Activated CD4-positive, alpha-beta T cell treated with anti-CD3 and anti-CD28 coated beads for 36 hours (primary cell): Measurements from ENCODE around the gene MED12L. TPM values are rescaled to one million over a fixed set of nuclear protein-coding genes. Genes with fewer than 3 reads are reported as not detected.

Experiments
- ATAC-seq: fragments of 200-7000 bp; cut with Tn5 transposase; one replicate; pipeline ENCODE4 v1.10.0; 2021; ENCODE audit warnings: mild to moderate bottlenecking, moderate library complexity
- CTCF ChIA-PET: fragments of 350-600 bp; sonication (Branson Sonifier 250); formaldehyde crosslinking; loops from one replicate; lab custom pipeline; 2021; ENCODE audit warnings: antibody characterized with exemption; lab: Charles Lee
- POLR2A ChIA-PET: fragments of 350-600 bp; sonication (Branson Sonifier 250); formaldehyde crosslinking; loops from one replicate; lab custom pipeline; 2021; ENCODE audit warnings: antibody characterized with exemption, inconsistent platforms; lab: Charles Lee
- DNase-seq: peaks from one replicate; pipeline ENCODE4 v3.0.0-alpha.2; 2020
- H3K27ac Mint-ChIP-seq: one replicate; pipeline ENCODE4 v1.8.0; 2021; ENCODE audit warnings: mixed read lengths
- H3K27me3 Mint-ChIP-seq: one replicate; pipeline ENCODE4 v1.8.0; 2021; ENCODE audit warnings: mixed read lengths
- H3K36me3 Mint-ChIP-seq: one replicate; pipeline ENCODE4 v1.8.0; 2021; ENCODE audit warnings: low read depth, mixed read lengths
- H3K4me1 Mint-ChIP-seq: one replicate; pipeline ENCODE4 v1.8.0; 2021; ENCODE audit warnings: mixed read lengths
- H3K4me3 Mint-ChIP-seq: one replicate; pipeline ENCODE4 v1.8.0; 2021; ENCODE audit warnings: mild to moderate bottlenecking, moderate library complexity, mixed read lengths
- H3K9me3 Mint-ChIP-seq: one replicate; pipeline ENCODE4 v1.8.0; 2021; ENCODE audit warnings: low read depth, mixed read lengths
- intact Hi-C, 2 experiments: fragments of 100-400 bp; cut with DNase I in 1 of 2; cut with micrococcal nuclease in 1 of 2; formaldehyde crosslinking; loops; one replicate each; pipeline versions ENCODE4 v1.14.2 to v1.15.1; 2022 to 2024; cut with DNase I, micrococcal nuclease
- total RNA-seq, 2 experiments: library from RNA; stranded (reverse); gene quantifications; one replicate each; pipeline ENCODE4 v1.2.3, GENCODE V29; 2021

The MED12L gene
- total RNA-seq, 2 experiments from 2014 or later = 2.4 to 3.0 TPM

DNA sequence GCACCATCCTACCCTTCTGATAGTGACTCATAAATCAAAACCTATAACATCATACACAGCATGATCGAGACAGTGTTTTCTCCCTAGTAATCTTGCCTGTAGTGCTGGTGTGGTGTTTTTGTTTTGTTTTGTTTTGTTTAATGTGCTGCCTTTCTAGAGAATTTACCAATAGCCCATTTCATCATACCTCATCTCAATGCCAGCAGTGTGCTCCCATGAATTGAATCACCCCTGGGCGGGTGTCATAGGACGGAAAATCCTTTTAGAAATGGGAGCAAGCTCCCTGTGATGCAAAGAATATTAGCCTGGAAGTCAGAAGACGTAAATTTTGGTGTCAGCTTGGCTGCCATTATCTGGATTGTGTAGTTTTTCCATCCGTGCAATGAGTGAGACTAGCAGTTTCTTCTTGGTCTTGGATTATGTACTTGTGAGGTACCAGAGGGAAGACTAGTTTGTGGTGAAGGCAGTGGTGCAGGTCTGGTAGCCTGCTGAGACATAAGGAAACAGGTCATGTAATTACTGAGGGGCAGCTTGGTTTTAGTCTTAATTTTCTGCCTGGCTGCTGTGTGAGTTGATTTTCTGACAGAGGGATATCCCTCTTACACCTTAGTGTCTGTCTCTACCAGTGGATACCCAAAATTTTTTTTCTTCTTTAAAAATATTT lies 345.5 kb downstream of the MED12L start:
- CTCF ChIA-PET = interaction anchor here (0.6 to 0.8 kb wide), 3 partner anchors 8 to 345 kb away, joined by 3 read pairs; no protein-coding TSS in a partner anchor
- POLR2A ChIA-PET = interaction anchor here (0.6 kb wide), 1 partner anchor 875 kb away, joined by 3 read pairs; no protein-coding TSS in a partner anchor
- no peaks in the 10 kb centered on the region for H3K27me3 Mint-ChIP-seq
- no peak overlapping the region for H3K27ac Mint-ChIP-seq
- no peaks in the 10 kb centered on the region for H3K9me3 Mint-ChIP-seq
- intact Hi-C loops = no loop called here
- no peak overlapping the region for H3K4me3 Mint-ChIP-seq
- H3K4me1 Mint-ChIP-seq = no peaks in the 10 kb centered on the region
- no peaks in the 10 kb centered on the region for H3K36me3 Mint-ChIP-seq
- DNase-seq = no peak
- no peak for ATAC-seq

DNA sequence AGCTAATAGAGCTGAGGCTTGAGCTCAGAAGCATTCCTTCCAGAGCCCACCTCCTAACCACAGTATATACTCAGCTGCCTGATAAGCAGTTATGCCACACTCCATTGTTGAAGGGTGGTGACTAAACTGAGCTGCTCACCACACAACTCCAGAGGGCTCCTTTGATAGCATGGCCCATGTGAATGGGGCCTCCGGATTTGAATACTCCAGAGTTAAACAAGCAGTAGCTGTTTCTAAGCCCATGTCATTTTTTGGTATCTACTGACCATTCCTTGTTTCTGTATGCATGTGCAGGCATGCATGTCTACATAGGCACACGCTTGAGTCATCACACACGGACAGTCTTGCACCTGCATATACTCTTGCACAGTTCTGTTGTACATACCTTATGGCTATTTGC lies 346.5 kb downstream of the MED12L start:
- no peaks in the 10 kb centered on the region for H3K36me3 Mint-ChIP-seq
- intact Hi-C loops = no loop called here
- H3K4me1 Mint-ChIP-seq = no peaks in the 10 kb centered on the region

DNA sequence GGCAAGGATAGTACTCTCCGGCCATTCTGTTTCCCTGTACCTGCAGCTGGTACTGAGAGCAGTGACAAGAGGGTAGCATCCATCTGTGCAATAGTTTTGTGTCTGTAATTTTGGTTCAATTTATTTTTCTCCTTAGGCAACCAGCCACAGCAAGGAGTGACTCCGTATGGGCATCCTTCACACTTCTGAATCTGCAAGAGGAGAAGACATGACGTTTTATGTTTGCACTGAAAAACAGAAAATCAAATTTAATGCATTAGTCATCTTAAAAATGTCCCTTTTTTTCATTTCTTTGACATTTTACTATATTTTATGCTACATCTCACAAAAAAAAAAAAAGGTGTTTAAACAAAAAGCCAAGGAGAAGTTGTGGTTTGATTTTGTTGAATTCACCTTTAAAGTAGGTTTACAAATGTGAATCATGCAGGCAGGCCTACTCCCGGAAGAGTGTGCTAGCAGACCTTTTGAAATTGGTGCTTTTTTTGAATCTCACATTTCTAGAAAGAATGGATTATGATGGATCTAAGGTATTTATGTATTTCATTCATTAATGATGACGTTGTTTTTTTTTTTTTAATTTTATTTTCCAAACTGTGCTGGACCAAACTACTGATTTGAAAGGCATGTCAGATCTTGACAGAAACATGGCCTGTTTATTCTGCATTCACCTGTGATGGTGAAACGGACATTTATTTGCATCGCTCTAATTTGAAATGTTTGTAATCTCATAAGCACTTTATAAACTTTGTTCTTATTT lies 347.3 kb downstream of the MED12L start:
- Mint-ChIP-seq H3K27me3 (no peaks in the 10 kb centered on the region), H3K4me3 (no peak overlapping the region), H3K4me1 (no peaks in the 10 kb centered on the region), H3K27ac (no peak overlapping the region), H3K9me3 (no peaks in the 10 kb centered on the region), H3K36me3 (no peaks in the 10 kb centered on the region)
- CTCF ChIA-PET = no interaction called here
- ATAC-seq (no peak), DNase-seq (no peak)
- POLR2A ChIA-PET = no interaction called here
- intact Hi-C loops = no loop called here

More for the DNA sequence above, 346.5 kb downstream of the MED12L start:
- ChIA-PET CTCF (no interaction called here), POLR2A (no interaction called here)
- Mint-ChIP-seq H3K27ac (no peak overlapping the region), H3K27me3 (no peaks in the 10 kb centered on the region), H3K9me3 (no peaks in the 10 kb centered on the region), H3K4me3 (no peak overlapping the region)
- DNase-seq (no peak), ATAC-seq (no peak)

DNA sequence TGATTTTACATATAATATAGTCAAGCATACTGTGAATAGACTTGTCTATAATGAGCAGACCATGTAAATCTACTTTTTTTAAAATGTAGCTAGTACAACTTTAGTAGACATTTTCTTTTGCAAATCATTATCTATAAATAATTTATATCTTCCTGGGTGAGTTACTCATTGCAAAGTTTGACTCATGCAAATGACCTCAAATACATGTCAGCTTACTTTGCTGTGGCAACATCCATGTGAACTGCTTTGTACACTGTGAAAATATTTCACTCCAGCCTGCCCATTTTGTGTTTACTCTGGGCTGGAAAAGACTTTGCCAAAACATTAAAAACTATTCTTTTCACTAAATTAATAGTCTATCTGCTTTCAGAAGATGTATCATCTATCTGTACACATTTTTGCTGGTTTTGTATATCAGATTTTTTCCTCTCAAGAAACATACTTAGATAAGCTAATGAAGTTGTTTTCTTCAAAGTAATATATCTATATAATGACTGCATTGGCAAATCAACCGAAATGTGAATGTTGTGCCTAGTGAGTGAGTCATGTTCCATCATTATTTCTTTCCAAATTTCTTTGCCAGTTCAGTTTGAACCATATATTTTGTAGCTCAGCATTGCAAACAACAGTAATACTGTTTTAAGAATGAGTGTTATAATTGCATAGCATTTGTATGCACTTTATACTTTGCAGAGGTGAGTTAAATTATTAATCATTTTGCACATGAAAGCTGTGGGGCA lies 348.9 kb downstream of the MED12L start:
- Mint-ChIP-seq H3K4me3 (no peak overlapping the region), H3K27ac (no peak overlapping the region), H3K4me1 (no peaks in the 10 kb centered on the region), H3K36me3 (no peaks in the 10 kb centered on the region), H3K9me3 (no peaks in the 10 kb centered on the region), H3K27me3 (no peaks in the 10 kb centered on the region)
- DNase-seq (no peak), ATAC-seq (no peak)
- ChIA-PET CTCF (interaction anchor here (0.7 to 2.0 kb wide), 4 partner anchors 9 to 404 kb away, joined by 3 to 6 read pairs (median 5); no protein-coding TSS in a partner anchor), POLR2A (no interaction called here)
- intact Hi-C loops = no loop called here

DNA sequence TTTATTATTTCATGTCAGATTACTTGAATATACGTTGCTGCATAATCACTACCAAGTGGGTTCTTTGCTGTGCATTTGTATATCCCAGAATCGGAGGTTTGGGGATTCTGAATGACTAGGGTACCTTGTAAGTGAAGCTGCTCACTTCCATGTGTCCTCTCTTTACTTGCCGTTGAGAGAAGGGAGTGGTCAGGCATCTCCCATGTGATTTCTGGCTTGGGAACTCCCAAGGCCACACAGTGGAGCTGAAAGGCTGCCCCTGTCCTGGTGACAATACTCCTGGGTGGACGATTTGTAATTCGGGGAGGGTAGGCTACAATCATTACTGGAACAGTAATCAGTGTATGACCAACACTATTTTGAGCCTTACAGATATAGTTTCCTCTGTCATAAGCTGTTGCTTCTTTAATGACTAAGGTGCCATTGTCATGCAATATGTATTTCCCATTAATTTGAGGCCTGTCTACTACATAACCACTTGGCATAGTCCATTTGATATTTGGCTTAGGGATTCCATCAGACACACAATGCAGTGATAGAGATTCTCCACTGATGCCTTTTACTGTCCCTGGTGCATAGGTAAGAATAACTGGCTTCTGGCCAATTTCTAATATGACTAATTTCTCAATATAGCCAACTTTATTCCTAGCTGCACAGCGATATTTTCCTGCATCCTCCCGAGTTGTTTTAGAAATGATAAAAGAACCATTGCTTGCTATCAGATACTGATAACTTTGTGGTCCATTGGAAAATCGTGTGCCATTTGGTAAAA lies 351.4 kb downstream of the MED12L start:
- DNase-seq (no peak), ATAC-seq (no peak)
- Mint-ChIP-seq H3K4me1 (no peaks in the 10 kb centered on the region), H3K36me3 (no peaks in the 10 kb centered on the region), H3K4me3 (no peak overlapping the region), H3K27ac (no peak overlapping the region), H3K27me3 (no peaks in the 10 kb centered on the region), H3K9me3 (no peaks in the 10 kb centered on the region)
- POLR2A ChIA-PET = no interaction called here
- CTCF ChIA-PET = interaction anchor here (0.7 to 5.1 kb wide), 4 partner anchors 10 to 401 kb away, joined by 3 to 42 read pairs (median 6); no protein-coding TSS in a partner anchor
- intact Hi-C loops = loop anchor here in 1 of 2 experiments (5.0 kb wide), 1 partner anchor 145 kb away; no protein-coding TSS in a partner anchor

DNA sequence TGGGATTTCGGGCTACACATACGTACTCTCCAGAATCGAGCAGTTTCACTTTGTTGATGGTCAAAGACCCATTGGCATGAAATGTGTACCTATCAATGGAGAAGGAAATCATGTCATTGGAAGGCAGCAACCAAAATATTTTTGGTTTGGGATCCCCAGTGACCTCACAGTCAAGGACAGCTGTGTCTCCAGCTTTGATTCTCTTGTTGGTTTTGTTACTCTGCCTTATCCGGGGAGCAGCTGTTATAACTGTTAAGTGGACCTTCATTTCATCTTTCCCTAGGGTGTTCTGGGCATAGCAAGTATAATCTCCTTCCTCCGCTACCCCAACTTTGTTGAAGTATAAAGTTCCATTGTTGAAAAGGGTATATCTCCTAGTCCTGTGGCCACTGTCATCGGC lies 352.4 kb downstream of the MED12L start:
- Mint-ChIP-seq H3K27me3 (no peaks in the 10 kb centered on the region), H3K36me3 (no peaks in the 10 kb centered on the region), H3K27ac (no peak overlapping the region), H3K4me1 (no peaks in the 10 kb centered on the region), H3K9me3 (no peaks in the 10 kb centered on the region), H3K4me3 (no peak overlapping the region)
- POLR2A ChIA-PET = no interaction called here
- intact Hi-C loops = loop anchor here (2.0 to 5.0 kb wide), 2 partner anchors 146 to 481 kb away; no protein-coding TSS in a partner anchor
- DNase-seq (no peak), ATAC-seq (no peak)
- CTCF ChIA-PET = interaction anchor here (0.7 to 5.1 kb wide), 5 partner anchors 12 to 400 kb away, joined by 3 to 42 read pairs (median 5); partner anchors contain the start of gene IGSF10

DNA sequence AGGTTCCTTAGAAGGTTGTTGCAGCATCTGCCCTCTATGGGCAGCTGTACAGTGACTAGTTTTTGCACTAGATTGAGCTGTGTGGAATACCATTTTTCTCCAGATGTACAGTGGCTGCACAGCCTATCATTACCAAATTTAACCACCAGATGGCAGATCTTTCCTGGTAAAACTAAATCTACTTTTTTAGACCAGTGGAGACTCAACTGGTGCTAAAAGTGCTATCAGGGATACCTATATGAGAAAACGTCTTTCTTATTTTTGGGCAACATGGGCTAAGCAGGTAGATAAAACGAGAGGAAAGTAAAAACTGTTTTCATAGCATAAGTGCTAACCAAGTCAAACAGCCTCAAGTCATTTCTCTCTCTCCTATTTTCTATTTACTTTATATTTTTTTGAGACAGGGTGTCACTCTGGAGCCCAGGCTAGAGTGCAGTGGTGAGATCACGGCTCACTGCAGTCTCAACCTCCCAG lies 354.2 kb downstream of the MED12L start:
- POLR2A ChIA-PET = no interaction called here
- no peaks in the 10 kb centered on the region for H3K4me1 Mint-ChIP-seq
- no peaks in the 10 kb centered on the region for H3K9me3 Mint-ChIP-seq
- no peak overlapping the region for H3K4me3 Mint-ChIP-seq
- CTCF ChIA-PET = interaction anchor here (0.6 to 5.1 kb wide), 8 partner anchors 9 to 753 kb away, joined by 3 to 42 read pairs (median 5); no protein-coding TSS in a partner anchor
- no peak overlapping the region for H3K27ac Mint-ChIP-seq
- peak; percentile 58 for ATAC-seq
- intact Hi-C loops = loop anchor here (1.0 to 5.0 kb wide), 5 partner anchors 147 to 1083 kb away; no protein-coding TSS in a partner anchor
- no peak for DNase-seq
- H3K27me3 Mint-ChIP-seq = no peaks in the 10 kb centered on the region
- H3K36me3 Mint-ChIP-seq = no peaks in the 10 kb centered on the region

DNA sequence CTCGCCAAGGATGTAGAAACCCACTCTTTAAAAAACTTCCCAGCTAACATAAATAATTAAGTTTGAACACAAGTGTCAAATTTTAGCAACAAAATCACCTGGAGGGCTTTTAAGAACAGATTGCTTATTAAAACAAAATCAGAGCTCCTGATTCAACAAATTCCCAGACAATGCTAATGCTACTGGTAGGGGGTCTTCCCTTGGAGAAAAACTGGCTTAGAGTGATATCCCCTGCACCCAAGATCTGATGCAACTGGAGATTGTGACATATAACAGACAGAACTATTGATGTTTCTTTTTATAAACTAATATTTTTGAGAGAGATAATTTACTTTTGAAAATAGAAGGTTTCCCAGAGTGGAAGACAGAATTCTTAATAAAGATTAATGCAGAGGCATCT lies 355.5 kb downstream of the MED12L start:
- no peaks in the 10 kb centered on the region for H3K27me3 Mint-ChIP-seq
- ATAC-seq (no peak), DNase-seq (no peak)
- no peak overlapping the region for H3K27ac Mint-ChIP-seq
- H3K4me1 Mint-ChIP-seq = no peaks in the 10 kb centered on the region
- CTCF ChIA-PET = interaction anchor here (0.5 to 5.1 kb wide), 8 partner anchors 9 to 478 kb away, joined by 3 to 42 read pairs (median 4); no protein-coding TSS in a partner anchor
- H3K4me3 Mint-ChIP-seq = no peak overlapping the region
- intact Hi-C loops = loop anchor here in 1 of 2 experiments (5.0 kb wide), 1 partner anchor 1081 kb away; no protein-coding TSS in a partner anchor
- POLR2A ChIA-PET = no interaction called here
- H3K36me3 Mint-ChIP-seq = no peaks in the 10 kb centered on the region
- H3K9me3 Mint-ChIP-seq = no peaks in the 10 kb centered on the region

DNA sequence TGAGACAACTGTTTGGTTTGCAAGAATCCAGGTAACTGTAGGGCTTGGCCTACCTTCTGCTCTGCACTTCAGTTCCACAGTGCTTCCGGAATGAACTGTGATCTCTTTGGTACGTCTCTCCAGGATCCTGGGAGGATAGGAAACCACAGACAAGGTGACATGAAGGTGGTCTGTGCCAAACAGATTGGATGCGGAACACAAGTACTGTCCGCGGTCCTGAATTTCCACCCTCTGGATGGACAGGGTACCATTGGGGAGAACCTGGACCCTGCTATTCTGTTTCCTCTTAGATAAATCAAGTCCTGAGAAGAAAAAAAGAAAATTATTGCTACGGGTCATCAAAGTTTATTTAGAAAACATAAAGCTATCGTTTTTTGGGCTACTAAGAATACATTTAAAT lies 358.1 kb downstream of the MED12L start:
- H3K27me3 Mint-ChIP-seq = peaks cover 3% of the 10 kb centered on the region
- no peak overlapping the region for H3K4me3 Mint-ChIP-seq
- H3K9me3 Mint-ChIP-seq = no peaks in the 10 kb centered on the region
- no peak for DNase-seq
- H3K36me3 Mint-ChIP-seq = no peaks in the 10 kb centered on the region
- no peak overlapping the region for H3K27ac Mint-ChIP-seq
- no peaks in the 10 kb centered on the region for H3K4me1 Mint-ChIP-seq
- ChIA-PET POLR2A (no interaction called here), CTCF (interaction anchor here (0.6 kb wide), 1 partner anchor 9 kb away, joined by 3 read pairs; no protein-coding TSS in a partner anchor)
- intact Hi-C loops = loop anchor here in 1 of 2 experiments (5.0 kb wide), 1 partner anchor 1079 kb away; no protein-coding TSS in a partner anchor
- ATAC-seq = no peak

DNA sequence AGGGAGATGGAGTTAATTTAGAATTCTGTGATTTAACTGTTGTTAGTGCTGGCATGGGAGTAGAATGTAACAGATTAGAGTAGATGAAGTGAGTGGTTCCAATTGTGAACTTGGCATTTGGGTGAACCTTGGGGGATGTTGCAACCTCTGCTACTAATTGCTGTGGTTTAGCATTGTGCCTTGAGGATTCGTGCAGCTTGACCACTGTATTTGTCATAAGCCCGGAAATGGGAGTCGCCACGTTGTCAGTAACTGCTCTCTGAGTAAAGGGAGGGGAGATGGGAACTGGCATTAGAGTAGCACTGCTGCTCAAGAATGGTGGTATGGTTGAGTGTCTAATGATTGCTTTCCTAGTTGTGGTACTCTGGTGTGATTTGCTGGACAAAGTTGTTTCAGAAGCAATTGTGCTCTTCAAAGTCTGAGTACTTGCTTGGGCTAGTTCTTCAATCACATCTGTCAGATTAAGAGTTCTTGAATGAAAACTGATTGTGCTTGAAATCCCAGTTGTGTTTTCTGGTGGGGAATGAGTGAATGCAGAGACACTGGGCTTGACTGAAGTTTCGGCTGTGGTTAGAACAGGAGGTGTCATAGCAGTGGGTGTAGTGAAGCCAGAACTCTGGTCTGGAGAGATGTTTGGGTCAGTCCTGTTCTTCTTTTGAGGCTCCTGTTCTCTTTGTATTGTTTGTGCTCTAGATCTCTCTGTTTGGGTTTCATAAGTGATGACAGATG lies 360.0 kb downstream of the MED12L start:
- Mint-ChIP-seq H3K9me3 (no peaks in the 10 kb centered on the region), H3K36me3 (no peaks in the 10 kb centered on the region), H3K27ac (no peak overlapping the region), H3K27me3 (peaks cover 3% of the 10 kb centered on the region), H3K4me3 (no peak overlapping the region), H3K4me1 (no peaks in the 10 kb centered on the region)
- ChIA-PET POLR2A (no interaction called here), CTCF (no interaction called here)
- ATAC-seq = no peak
- intact Hi-C loops = no loop called here
- DNase-seq = no peak
